ENCODE data around the gene ATN1.

The ATN1 gene

GRCh38 chr12:6974180-6974579, 46.4 kb downstream of the ATN1 start:
- H3K9ac ChIP-seq (ENCODE audit: low read length in 5 of 5), result no peak overlapping the region
- peaks cover 17 to 55% (median 52%) of the 10 kb centered on the region in 5 donors for H3K36me3 ChIP-seq (ENCODE audit: control insufficient read depth in 5 of 5, insufficient read depth in 5 of 5, low read length in 5 of 5)
- H3K9me3 ChIP-seq (ENCODE audit: control insufficient read depth in 5 of 5, low read length in 5 of 5), result no peaks in the 10 kb centered on the region
- no peak overlapping the region for H3K4me3 ChIP-seq (ENCODE audit: low read depth in 1 of 5, low read length in 5 of 5)
- H3K4me1 ChIP-seq (ENCODE audit: control insufficient read depth in 5 of 5, insufficient read depth in 5 of 5, low read length in 5 of 5), result peaks cover 4 to 24% (median 18%) of the 10 kb centered on the region in 5 donors
- no peak overlapping the region for H3K27ac ChIP-seq (ENCODE audit: low read depth, low read length)
- no peaks in the 10 kb centered on the region for H3K27me3 ChIP-seq (ENCODE audit: control insufficient read depth in 5 of 5, insufficient read depth in 4 of 5, low read length in 5 of 5)

GRCh38 chr12:6975297-6976032, 47.7 kb downstream of the ATN1 start:
- Histone ChIP-seq H3K4me3 (ENCODE audit: low read depth in 1 of 5, low read length in 5 of 5) (no peak overlapping the region), H3K36me3 (ENCODE audit: control insufficient read depth in 5 of 5, insufficient read depth in 5 of 5, low read length in 5 of 5) (peaks cover 17 to 65% (median 63%) of the 10 kb centered on the region in 5 donors), H3K9ac (ENCODE audit: low read length in 5 of 5) (no peak overlapping the region), H3K27ac (ENCODE audit: low read depth, low read length) (no peak overlapping the region), H3K27me3 (ENCODE audit: control insufficient read depth in 5 of 5, insufficient read depth in 4 of 5, low read length in 5 of 5) (no peaks in the 10 kb centered on the region), H3K9me3 (ENCODE audit: control insufficient read depth in 5 of 5, low read length in 5 of 5) (no peaks in the 10 kb centered on the region), H3K4me1 (ENCODE audit: control insufficient read depth in 5 of 5, insufficient read depth in 5 of 5, low read length in 5 of 5) (peaks cover 2 to 12% (median 8%) of the 10 kb centered on the region in 5 donors)

GRCh38 chr12:6977653-6978052, 49.9 kb downstream of the ATN1 start:
- H3K27me3 ChIP-seq (ENCODE audit: control insufficient read depth in 5 of 5, insufficient read depth in 4 of 5, low read length in 5 of 5), result no peaks in the 10 kb centered on the region
- no peak overlapping the region for H3K27ac ChIP-seq (ENCODE audit: low read depth, low read length)
- H3K36me3 ChIP-seq (ENCODE audit: control insufficient read depth in 5 of 5, insufficient read depth in 5 of 5, low read length in 5 of 5), result peaks cover 19 to 87% (median 85%) of the 10 kb centered on the region in 5 donors
- H3K9me3 ChIP-seq (ENCODE audit: control insufficient read depth in 5 of 5, low read length in 5 of 5), result no peaks in the 10 kb centered on the region
- no peaks in the 10 kb centered on the region for H3K4me1 ChIP-seq (ENCODE audit: control insufficient read depth in 5 of 5, insufficient read depth in 5 of 5, low read length in 5 of 5)
- H3K4me3 ChIP-seq (ENCODE audit: low read depth in 1 of 5, low read length in 5 of 5), result no peak overlapping the region
- H3K9ac ChIP-seq (ENCODE audit: low read length in 5 of 5), result peak overlapping the region in 1 of 5 donors; percentile 16

GRCh38 chr12:6978188-6978587, 50.4 kb downstream of the ATN1 start:
- Histone ChIP-seq H3K27me3 (ENCODE audit: control insufficient read depth in 5 of 5, insufficient read depth in 4 of 5, low read length in 5 of 5) (no peaks in the 10 kb centered on the region), H3K4me1 (ENCODE audit: control insufficient read depth in 5 of 5, insufficient read depth in 5 of 5, low read length in 5 of 5) (no peaks in the 10 kb centered on the region), H3K27ac (ENCODE audit: low read depth, low read length) (no peak overlapping the region), H3K36me3 (ENCODE audit: control insufficient read depth in 5 of 5, insufficient read depth in 5 of 5, low read length in 5 of 5) (peaks cover 22 to 92% (median 88%) of the 10 kb centered on the region in 5 donors), H3K4me3 (ENCODE audit: low read depth in 1 of 5, low read length in 5 of 5) (no peak overlapping the region), H3K9ac (ENCODE audit: low read length in 5 of 5) (no peak overlapping the region), H3K9me3 (ENCODE audit: control insufficient read depth in 5 of 5, low read length in 5 of 5) (no peaks in the 10 kb centered on the region)

- H3K27ac ChIP-seq (ENCODE audit: low read depth, low read length), result no peak overlapping the region
- H3K4me3 ChIP-seq (ENCODE audit: low read depth in 1 of 5, low read length in 5 of 5), result no peak overlapping the region
- H3K27me3 ChIP-seq (ENCODE audit: control insufficient read depth in 5 of 5, insufficient read depth in 4 of 5, low read length in 5 of 5), result no peaks in the 10 kb centered on the region
- H3K36me3 ChIP-seq (ENCODE audit: control insufficient read depth in 5 of 5, insufficient read depth in 5 of 5, low read length in 5 of 5), result peaks cover 25 to 95% (median 90%) of the 10 kb centered on the region in 5 donors
- no peaks in the 10 kb centered on the region for H3K9me3 ChIP-seq (ENCODE audit: control insufficient read depth in 5 of 5, low read length in 5 of 5)
- no peaks in the 10 kb centered on the region for H3K4me1 ChIP-seq (ENCODE audit: control insufficient read depth in 5 of 5, insufficient read depth in 5 of 5, low read length in 5 of 5)
- H3K9ac ChIP-seq (ENCODE audit: low read length in 5 of 5), result no peak overlapping the region
These were observed 50.9 kb downstream of the ATN1 start for GRCh38 chr12:6978611-6979011.

- no peaks in the 10 kb centered on the region for H3K27me3 ChIP-seq (ENCODE audit: control insufficient read depth in 5 of 5, insufficient read depth in 4 of 5, low read length in 5 of 5)
- H3K4me3 ChIP-seq (ENCODE audit: low read depth in 1 of 5, low read length in 5 of 5), result no peak overlapping the region
- H3K9me3 ChIP-seq (ENCODE audit: control insufficient read depth in 5 of 5, low read length in 5 of 5), result no peaks in the 10 kb centered on the region
- no peak overlapping the region for H3K27ac ChIP-seq (ENCODE audit: low read depth, low read length)
- H3K9ac ChIP-seq (ENCODE audit: low read length in 5 of 5), result no peak overlapping the region
- peaks cover 25 to 94% (median 87%) of the 10 kb centered on the region in 5 donors for H3K36me3 ChIP-seq (ENCODE audit: control insufficient read depth in 5 of 5, insufficient read depth in 5 of 5, low read length in 5 of 5)
- no peaks in the 10 kb centered on the region for H3K4me1 ChIP-seq (ENCODE audit: control insufficient read depth in 5 of 5, insufficient read depth in 5 of 5, low read length in 5 of 5)
These were observed 51.3 kb downstream of the ATN1 start for GRCh38 chr12:6979021-6979420.

- Histone ChIP-seq H3K27ac (ENCODE audit: low read depth, low read length) (no peak overlapping the region), H3K36me3 (ENCODE audit: control insufficient read depth in 5 of 5, insufficient read depth in 5 of 5, low read length in 5 of 5) (peaks cover 25 to 90% (median 83%) of the 10 kb centered on the region in 5 donors), H3K9me3 (ENCODE audit: control insufficient read depth in 5 of 5, low read length in 5 of 5) (no peaks in the 10 kb centered on the region)
These were observed 51.7 kb downstream of the ATN1 start for GRCh38 chr12:6979453-6979852.

GRCh38 chr12:6980075-6980474, 52.3 kb downstream of the ATN1 start:
- Histone ChIP-seq H3K27me3 (ENCODE audit: control insufficient read depth in 5 of 5, insufficient read depth in 4 of 5, low read length in 5 of 5) (no peaks in the 10 kb centered on the region), H3K4me1 (ENCODE audit: control insufficient read depth in 5 of 5, insufficient read depth in 5 of 5, low read length in 5 of 5) (no peaks in the 10 kb centered on the region), H3K27ac (ENCODE audit: low read depth, low read length) (no peak overlapping the region), H3K9ac (ENCODE audit: low read length in 5 of 5) (no peak overlapping the region), H3K9me3 (ENCODE audit: control insufficient read depth in 5 of 5, low read length in 5 of 5) (no peaks in the 10 kb centered on the region), H3K4me3 (ENCODE audit: low read depth in 1 of 5, low read length in 5 of 5) (no peak overlapping the region), H3K36me3 (ENCODE audit: control insufficient read depth in 5 of 5, insufficient read depth in 5 of 5, low read length in 5 of 5) (peaks cover 19 to 86% (median 76%) of the 10 kb centered on the region in 5 donors)

More at GRCh38 chr12:6979453-6979852, 51.7 kb downstream of the ATN1 start:
- H3K27me3 ChIP-seq (ENCODE audit: control insufficient read depth in 5 of 5, insufficient read depth in 4 of 5, low read length in 5 of 5), result no peaks in the 10 kb centered on the region
- H3K4me1 ChIP-seq (ENCODE audit: control insufficient read depth in 5 of 5, insufficient read depth in 5 of 5, low read length in 5 of 5), result no peaks in the 10 kb centered on the region
- H3K9ac ChIP-seq (ENCODE audit: low read length in 5 of 5), result no peak overlapping the region
- H3K4me3 ChIP-seq (ENCODE audit: low read depth in 1 of 5, low read length in 5 of 5), result no peak overlapping the region

- Histone ChIP-seq H3K27ac (ENCODE audit: low read depth, low read length) (no peak overlapping the region), H3K9me3 (ENCODE audit: control insufficient read depth in 5 of 5, low read length in 5 of 5) (no peaks in the 10 kb centered on the region), H3K27me3 (ENCODE audit: control insufficient read depth in 5 of 5, insufficient read depth in 4 of 5, low read length in 5 of 5) (no peaks in the 10 kb centered on the region), H3K9ac (ENCODE audit: low read length in 5 of 5) (no peak overlapping the region), H3K36me3 (ENCODE audit: control insufficient read depth in 5 of 5, insufficient read depth in 5 of 5, low read length in 5 of 5) (peaks cover 15 to 79% (median 70%) of the 10 kb centered on the region in 5 donors), H3K4me1 (ENCODE audit: control insufficient read depth in 5 of 5, insufficient read depth in 5 of 5, low read length in 5 of 5) (no peaks in the 10 kb centered on the region), H3K4me3 (ENCODE audit: low read depth in 1 of 5, low read length in 5 of 5) (no peak overlapping the region)
These were observed 53.0 kb downstream of the ATN1 start for GRCh38 chr12:6980740-6981139.

- no peak overlapping the region for H3K4me3 ChIP-seq (ENCODE audit: low read depth in 1 of 5, low read length in 5 of 5)
- no peaks in the 10 kb centered on the region for H3K9me3 ChIP-seq (ENCODE audit: control insufficient read depth in 5 of 5, low read length in 5 of 5)
- peaks cover 12 to 72% (median 63%) of the 10 kb centered on the region in 5 donors for H3K36me3 ChIP-seq (ENCODE audit: control insufficient read depth in 5 of 5, insufficient read depth in 5 of 5, low read length in 5 of 5)
- H3K27me3 ChIP-seq (ENCODE audit: control insufficient read depth in 5 of 5, insufficient read depth in 4 of 5, low read length in 5 of 5), result no peaks in the 10 kb centered on the region
- no peaks in the 10 kb centered on the region for H3K4me1 ChIP-seq (ENCODE audit: control insufficient read depth in 5 of 5, insufficient read depth in 5 of 5, low read length in 5 of 5)
- H3K27ac ChIP-seq (ENCODE audit: low read depth, low read length), result no peak overlapping the region
- no peak overlapping the region for H3K9ac ChIP-seq (ENCODE audit: low read length in 5 of 5)
These were observed 53.6 kb downstream of the ATN1 start for GRCh38 chr12:6981152-6982052.

Data from subcutaneous abdominal adipose tissue (tissue), 5 donors.